Mesodermal cell (in vitro differentiated cells): Measurements from ENCODE around the gene RFC1.
A peak's percentile ranks its signal among the peaks of the same experiment; 100 is the strongest.
"Not testable (repeated sequence)": the region's sequence is repeated elsewhere in the genome, so short reads cannot be mapped to it uniquely, and the experiment has no call there.

Experiments used
- H3K27ac ChIP-seq: 2 replicates; pipeline ENCODE4 v1.7.0; 2013; ENCODE audit warnings: mild to moderate bottlenecking, low read depth, low read length, moderate library complexity; ENCODE audit not compliant: severe bottlenecking
- H3K36me3 ChIP-seq: 2 replicates; pipeline ENCODE4 v1.7.1; 2013; ENCODE audit warnings: mild to moderate bottlenecking, low read length, moderate library complexity; ENCODE audit not compliant: control insufficient read depth, insufficient read depth
- H3K4me1 ChIP-seq: one replicate; pipeline ENCODE4 v1.7.1; 2013; ENCODE audit warnings: mild to moderate bottlenecking, low read length; ENCODE audit not compliant: insufficient read depth, control insufficient read depth, poor library complexity, severe bottlenecking
- H3K4me3 ChIP-seq: 2 replicates; pipeline ENCODE4 v1.7.0; 2013; ENCODE audit warnings: low read length, control low read depth, mild to moderate bottlenecking; ENCODE audit not compliant: insufficient read depth, poor library complexity, severe bottlenecking; ENCODE audit errors: extremely low read depth
- H3K9me3 ChIP-seq: 2 replicates; pipeline ENCODE4 v1.7.1; 2013; ENCODE audit warnings: mild to moderate bottlenecking, low read length, moderate library complexity; ENCODE audit not compliant: control insufficient read depth
- WGBS, 2 experiments: methylation state at CpG; one replicate each; pipeline ENCODE4 v1.1.5; 2013; ENCODE audit warnings: missing lambda C conversion rate in 2 of 2; ENCODE audit not compliant: insufficient coverage in 2 of 2; 5-methylcytosine and 5-hydroxymethylcytosine counted together

The RFC1 gene

DNA sequence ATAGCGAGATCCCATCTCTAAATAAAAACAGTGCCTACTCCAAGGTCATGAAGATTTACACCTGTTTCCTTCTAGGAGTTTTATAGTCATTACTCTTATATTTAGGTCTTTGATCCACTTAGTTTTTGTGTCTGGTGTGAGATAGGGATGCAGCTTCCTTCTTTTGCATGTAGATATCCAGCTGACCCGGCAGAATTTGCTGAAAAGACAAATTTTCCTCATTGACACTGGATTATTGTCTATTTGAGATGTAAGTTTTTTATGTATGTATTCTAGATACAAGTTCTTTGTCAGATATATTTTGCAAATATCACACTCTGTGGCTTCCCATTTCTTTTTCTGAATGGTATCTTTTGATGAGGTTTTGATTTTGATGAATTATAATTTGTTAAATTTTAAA lies 85.4 kb downstream of the RFC1 start:
- Histone ChIP-seq H3K27ac (no peak overlapping the region), H3K4me3 (no peak overlapping the region), H3K4me1 (no peaks in the 10 kb centered on the region), H3K9me3 (no peaks in the 10 kb centered on the region), H3K36me3 (peaks cover 38% of the 10 kb centered on the region)
- WGBS, 2 experiments, result no CpG with 5 or more reads among the region's 2 CpGs

DNA sequence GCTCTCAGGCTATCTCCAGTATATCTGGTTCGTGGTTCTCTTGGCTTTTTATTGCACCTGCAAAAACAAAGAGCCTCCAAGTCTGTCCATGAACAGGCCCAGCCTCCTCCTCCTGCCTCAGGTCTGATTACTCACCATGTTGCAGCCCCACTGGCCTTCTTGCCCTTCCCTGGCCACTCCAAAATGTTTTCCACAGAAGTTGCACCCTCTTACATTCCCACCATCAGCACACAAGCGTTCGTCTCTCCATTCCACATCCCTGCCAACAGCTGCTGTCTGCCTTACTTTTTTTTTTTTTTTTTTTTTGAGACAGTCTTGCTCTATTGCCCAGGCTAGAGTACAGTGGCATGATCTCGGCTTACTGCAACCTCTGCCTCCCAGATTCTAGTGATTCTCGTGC lies 86.7 kb downstream of the RFC1 start:
- 92 to 94% methylated on average over 3 to 5 of the region's 5 CpGs for WGBS, 2 experiments
- no peak overlapping the region for H3K4me3 ChIP-seq
- no peaks in the 10 kb centered on the region for H3K4me1 ChIP-seq
- peaks cover 39% of the 10 kb centered on the region for H3K36me3 ChIP-seq
- H3K9me3 ChIP-seq, result no peaks in the 10 kb centered on the region
- H3K27ac ChIP-seq, result no peak overlapping the region

DNA sequence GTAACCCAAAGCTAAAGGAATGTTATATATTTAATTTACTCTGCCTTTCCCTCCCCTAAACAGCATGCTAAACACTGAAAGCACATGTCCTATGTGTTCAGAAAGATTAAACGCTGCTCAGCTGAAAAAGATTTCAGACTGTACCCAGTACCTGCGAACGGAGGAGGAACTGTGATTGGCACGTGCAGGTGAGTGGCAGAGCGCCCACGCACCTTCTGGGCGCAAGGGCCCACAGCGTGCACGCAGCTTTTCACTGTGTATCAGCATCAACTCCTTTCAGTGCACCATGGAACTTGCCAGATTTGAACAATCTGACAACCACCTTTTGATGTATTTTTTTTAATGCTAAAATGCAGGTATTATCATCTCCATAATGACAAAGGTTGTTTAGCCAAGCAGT lies 87.7 kb downstream of the RFC1 start:
- Histone ChIP-seq H3K4me3 (no peak overlapping the region), H3K27ac (no peak overlapping the region), H3K9me3 (no peaks in the 10 kb centered on the region), H3K4me1 (no peaks in the 10 kb centered on the region), H3K36me3 (peaks cover 47% of the 10 kb centered on the region)
- 95 to 99% methylated on average over 9 of the region's 9 CpGs for WGBS, 2 experiments

DNA sequence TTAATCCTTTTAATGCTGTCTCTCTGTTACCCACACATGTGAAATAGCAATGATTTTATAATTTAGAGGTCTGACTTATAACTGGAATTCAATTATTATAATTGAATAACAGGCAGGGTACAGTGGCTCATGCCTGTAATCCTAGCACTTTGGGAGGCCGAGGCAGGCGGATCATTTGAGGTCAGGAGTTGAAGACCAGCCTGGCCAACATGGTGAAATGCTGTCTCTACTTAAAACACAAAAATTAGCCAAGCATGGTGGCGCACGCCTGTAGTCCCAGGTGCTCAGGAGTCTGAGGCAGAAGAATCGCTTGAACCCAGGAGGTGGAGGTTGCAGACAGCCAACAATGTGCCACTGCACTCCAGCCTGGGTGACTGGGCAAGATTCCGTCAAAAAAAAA lies 88.5 kb downstream of the RFC1 start:
- H3K4me1 ChIP-seq, H3K9me3 ChIP-seq, H3K4me3 ChIP-seq, H3K27ac ChIP-seq: not testable (repeated sequence)
- H3K36me3 ChIP-seq, result peaks cover 53% of the 10 kb centered on the region
- WGBS, 2 experiments, result 84 to 86% methylated on average over 6 of the region's 6 CpGs

DNA sequence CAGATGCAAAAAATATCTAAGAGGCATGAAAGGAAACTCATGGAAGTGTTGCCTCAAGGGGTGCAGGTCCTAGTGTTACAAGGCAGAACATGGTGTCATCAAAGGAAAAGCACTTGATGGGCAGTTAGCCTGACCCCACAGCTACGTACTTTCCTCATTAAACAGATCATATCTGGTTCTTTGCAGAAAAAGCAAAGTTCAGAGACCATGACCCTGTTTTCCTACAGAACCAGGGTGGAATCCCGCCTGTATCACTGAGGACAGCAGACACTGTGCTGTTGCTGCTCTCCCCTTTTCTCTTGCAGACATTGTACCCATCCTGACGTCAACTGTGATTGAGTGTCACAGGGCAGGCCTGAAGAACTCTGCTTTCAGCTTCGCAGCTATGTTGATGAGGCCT lies 91.7 kb downstream of the RFC1 start:
- 90 to 100% methylated on average over 4 of the region's 4 CpGs for whole genome bisulfite sequencing, 2 experiments
- no peaks in the 10 kb centered on the region for H3K9me3 ChIP-seq
- peaks cover 46% of the 10 kb centered on the region for H3K36me3 ChIP-seq
- no peaks in the 10 kb centered on the region for H3K4me1 ChIP-seq
- H3K4me3 ChIP-seq, result no peak overlapping the region
- no peak overlapping the region for H3K27ac ChIP-seq

DNA sequence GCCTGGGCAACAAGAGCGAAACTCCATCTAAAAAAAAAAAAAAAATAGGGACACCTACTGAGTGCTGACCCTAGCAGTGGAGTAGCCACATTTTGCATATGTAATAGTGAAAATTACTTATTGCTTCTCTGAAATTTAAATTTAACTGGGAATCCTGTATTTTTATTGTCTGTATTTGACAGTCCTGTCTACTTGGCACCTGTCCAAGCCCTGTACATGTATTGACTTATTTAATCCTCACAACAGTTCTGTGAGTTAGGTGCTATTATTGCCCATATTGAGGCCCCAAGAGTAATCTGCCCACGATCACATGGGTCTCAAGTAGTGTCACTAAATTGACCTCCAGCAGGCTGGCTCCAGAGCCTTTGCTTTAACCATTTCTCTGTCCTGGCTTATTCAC lies 102.3 kb downstream of the RFC1 start:
- no peak overlapping the region for H3K27ac ChIP-seq
- H3K9me3 ChIP-seq, result no peaks in the 10 kb centered on the region
- no peaks in the 10 kb centered on the region for H3K4me1 ChIP-seq
- WGBS, 2 experiments, result 83 to 91% methylated on average over 1 of the region's 2 CpGs
- peaks cover 14% of the 10 kb centered on the region for H3K36me3 ChIP-seq
- no peak overlapping the region for H3K4me3 ChIP-seq

DNA sequence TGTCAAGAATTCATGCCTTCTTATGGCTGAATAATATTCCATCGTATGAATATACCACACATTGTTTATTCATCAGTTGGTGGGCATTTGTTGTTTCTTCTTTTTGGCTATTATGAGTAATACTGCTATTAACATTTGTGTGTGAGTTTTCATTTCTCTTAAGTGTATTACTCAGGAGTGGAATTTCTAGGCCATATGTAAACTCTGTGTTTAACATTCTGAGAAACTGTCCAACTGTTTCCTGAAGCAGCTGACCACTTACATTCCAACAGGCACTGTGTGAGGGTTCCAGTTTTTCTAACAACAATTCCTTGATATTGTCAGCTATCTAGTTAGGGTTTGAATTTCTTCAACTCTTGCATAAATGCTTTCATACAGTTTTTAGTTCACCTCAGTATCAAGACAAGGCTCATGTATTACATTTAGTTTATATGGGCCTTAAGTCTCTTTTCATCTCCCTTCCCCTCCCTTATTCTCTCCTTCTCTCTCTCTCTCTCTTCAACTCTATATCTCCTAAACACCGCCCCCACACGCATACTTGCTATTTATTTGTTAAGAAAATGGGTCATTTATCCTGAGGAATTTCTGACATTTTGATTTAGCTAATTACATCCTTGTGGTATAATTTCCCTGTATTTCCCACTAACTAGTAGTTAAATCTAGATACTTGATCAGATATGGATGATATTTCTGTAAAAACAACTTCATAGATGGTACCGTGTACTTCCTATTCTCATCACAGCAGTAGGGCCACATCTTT lies 106.4 kb downstream of the RFC1 start:
- Histone ChIP-seq H3K4me1 (peaks cover 19% of the 10 kb centered on the region), H3K27ac (no peak overlapping the region), H3K36me3 (peaks cover 19% of the 10 kb centered on the region), H3K9me3 (no peaks in the 10 kb centered on the region), H3K4me3 (no peak overlapping the region)
- no CpG with 5 or more reads among the region's 4 CpGs for WGBS, 2 experiments

DNA sequence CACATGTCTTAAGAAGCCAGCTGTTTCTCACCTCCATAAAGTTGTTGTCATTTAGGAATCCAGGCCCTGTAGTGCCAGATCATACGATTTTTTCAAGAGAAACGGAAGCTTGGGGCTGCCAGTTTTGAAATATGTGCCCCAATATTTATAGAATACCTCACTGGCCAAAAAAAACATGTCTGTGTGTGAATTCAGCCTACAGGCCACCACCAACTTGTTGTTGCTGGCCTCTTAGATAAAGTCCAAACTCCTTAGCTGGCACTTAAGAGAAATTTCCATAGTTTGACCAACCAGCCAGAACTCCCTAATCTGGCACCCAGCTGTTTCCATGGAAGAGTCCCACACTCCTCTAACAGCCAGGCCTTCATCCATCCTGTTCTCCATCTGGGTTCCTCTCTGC lies 109.7 kb downstream of the RFC1 start:
- Histone ChIP-seq H3K36me3 (peaks cover 19% of the 10 kb centered on the region), H3K4me1 (peaks cover 22% of the 10 kb centered on the region), H3K9me3 (no peaks in the 10 kb centered on the region), H3K4me3 (no peak overlapping the region), H3K27ac (peak overlapping the region; percentile 80)
- 100% methylated on average over 2 of the region's 2 CpGs for WGBS, 2 experiments

DNA sequence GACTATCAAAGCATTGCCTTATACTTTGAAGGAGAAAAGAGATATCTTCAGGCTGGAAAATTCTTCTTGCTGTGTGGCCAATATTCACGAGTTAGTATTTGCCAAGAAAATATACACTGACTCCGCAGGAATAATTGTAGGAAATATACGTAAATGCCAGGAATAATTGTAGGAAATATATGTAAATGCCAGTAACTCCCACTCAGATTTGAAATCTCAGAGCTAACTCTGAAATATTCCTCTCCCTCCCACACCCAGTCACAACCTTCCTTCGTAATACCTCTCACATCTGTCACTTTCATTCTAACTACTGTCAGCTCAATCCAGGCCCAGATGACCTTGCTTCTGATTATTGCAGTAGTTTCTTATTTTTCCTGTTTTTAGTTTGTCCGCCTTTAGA lies 110.3 kb downstream of the RFC1 start:
- Histone ChIP-seq H3K9me3 (no peaks in the 10 kb centered on the region), H3K4me3 (no peak overlapping the region), H3K36me3 (peaks cover 16% of the 10 kb centered on the region), H3K27ac (peak overlapping the region; percentile 80), H3K4me1 (peaks cover 22% of the 10 kb centered on the region)
- 87 to 92% methylated on average over 3 to 4 of the region's 5 CpGs for WGBS, 2 experiments

DNA sequence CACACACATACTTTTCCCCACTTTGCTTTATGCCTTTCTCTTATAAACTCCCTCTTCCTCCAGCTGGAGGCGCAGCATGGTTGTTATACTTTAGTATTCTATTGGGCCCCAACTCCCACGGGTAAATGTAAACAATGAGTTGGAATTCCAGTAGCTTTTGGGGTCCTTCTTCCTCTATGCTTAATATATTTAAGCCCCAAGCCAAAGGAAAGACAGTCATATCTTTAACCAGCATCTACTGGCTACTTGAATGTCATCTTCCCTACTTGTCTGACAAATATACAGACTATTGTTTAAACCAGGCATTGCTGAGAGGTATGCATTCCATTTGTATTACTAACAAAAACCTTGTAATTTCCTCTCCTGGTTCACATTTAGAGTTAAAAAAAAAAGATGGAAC lies 110.9 kb downstream of the RFC1 start:
- H3K4me3 ChIP-seq, result no peak overlapping the region
- peak overlapping the region; percentile 80 for H3K27ac ChIP-seq
- H3K4me1 ChIP-seq, result peaks cover 22% of the 10 kb centered on the region
- WGBS, 2 experiments, result 20% methylated on average over 1 of the region's 2 CpGs; no CpG with 5 or more reads in 1 of the 2 experiments
- H3K9me3 ChIP-seq, result no peaks in the 10 kb centered on the region
- peaks cover 10% of the 10 kb centered on the region for H3K36me3 ChIP-seq

DNA sequence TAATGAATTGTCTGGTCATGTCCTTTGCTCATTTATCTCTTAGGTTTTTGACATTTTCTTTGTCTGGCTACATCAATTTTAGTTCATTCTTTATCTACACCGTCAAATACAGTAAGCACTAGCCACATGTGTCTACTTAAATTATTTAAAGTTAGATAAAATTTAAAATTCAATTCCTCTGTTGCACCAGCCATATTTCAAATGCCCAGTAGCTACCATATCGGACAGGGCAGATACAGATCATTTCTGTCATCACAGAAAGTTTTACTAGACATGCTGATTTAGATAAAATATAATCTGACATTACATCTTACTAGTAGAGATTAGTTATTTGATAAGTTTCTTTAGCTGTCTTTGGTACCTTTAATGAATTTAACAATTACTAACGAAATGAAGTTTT lies 122.7 kb downstream of the RFC1 start:
- Histone ChIP-seq H3K27ac (no peak overlapping the region), H3K9me3 (no peaks in the 10 kb centered on the region), H3K36me3 (peaks cover 17% of the 10 kb centered on the region), H3K4me3 (no peak overlapping the region), H3K4me1 (no peaks in the 10 kb centered on the region)
- 83% methylated on average over 1 of the region's 3 CpGs; no CpG with 5 or more reads in 1 of the 2 experiments for WGBS, 2 experiments
